HepG2 (cell line): ENCODE results near the gene ZFAND3. TPM values are rescaled to one million over a fixed set of nuclear protein-coding genes. Genes with fewer than 3 reads are reported as not detected.

ENCODE experiments used
- ATAC-seq: fragments of 200-7000 bp; cut with Tn5 transposase; 3 replicates; pipeline ENCODE4 v1.9.1; 2020; ENCODE audit warnings: mild to moderate bottlenecking, moderate library complexity
- BruUV-seq: library from RNA; stranded (reverse); fragments of 400-500 nt; replicated peaks from 2 replicates; lab custom pipeline; 2021; lab: Mats Ljungman, UMichigan
- CTCF ChIA-PET: fragments of 300-600 bp; formaldehyde crosslinking; extraction: SDS; loops from one replicate; lab custom pipeline; 2021; ENCODE audit warnings: low total read pairs, inconsistent platforms, low intra/inter-chr PET ratio; lab: Yijun Ruan, JAX
- POLR2A ChIA-PET: fragments of 350-600 bp; sonication (Branson Sonifier 250); formaldehyde crosslinking; loops from one replicate; lab custom pipeline; 2020; ENCODE audit warnings: antibody characterized with exemption, inconsistent platforms; lab: Yijun Ruan, JAX
- DNase-seq: peaks from one replicate; pipeline ENCODE4 v3.0.0-alpha.2; 2015; ENCODE audit warnings: low spot score
- FAIRE-seq: peaks from 3 replicates; lab custom pipeline; 2011; peaks lifted over from hg19 to GRCh38; lab: Jason Lieb, UNC
- H2AFZ ChIP-seq: one replicate; pipeline ENCODE4 v1.6.1; 2011; ENCODE audit warnings: low read length, inconsistent platforms
- H3K27ac ChIP-seq: fragments of 300-600 bp; 3 replicates; pipeline ENCODE4 v1.8.0; 2011; ENCODE audit warnings: mixed run types, mild to moderate bottlenecking, mixed read lengths, low read length, inconsistent platforms; ENCODE audit not compliant: insufficient read depth; ENCODE audit errors: extremely low read length
- H3K27me3 ChIP-seq, 2 experiments: fragments of 200-600 bp in 1 of 2; 2 replicates in 1 of 2; 3 replicates in 1 of 2; pipeline versions ENCODE4 v1.6.0 to v1.8.0; 2011; ENCODE audit warnings: low read length in 2 of 2, mild to moderate bottlenecking in 2 of 2, moderate library complexity in 2 of 2, inconsistent platforms in 1 of 2; ENCODE audit not compliant: insufficient read depth in 2 of 2, control insufficient read depth in 1 of 2
- H3K36me3 ChIP-seq, 2 experiments: fragments of 200-600 bp in 1 of 2; replicated peaks in 1 of 2; 2 replicates in 1 of 2; 3 replicates in 1 of 2; pipeline versions ENCODE4 v1.5.1 to v1.8.0; 2011; ENCODE audit warnings: low read length in 2 of 2, inconsistent platforms in 1 of 2; ENCODE audit not compliant: insufficient read depth in 2 of 2, control insufficient read depth in 1 of 2
- H3K4me1 ChIP-seq: 2 replicates; pipeline ENCODE4 v1.5.1; 2012; ENCODE audit warnings: low read length, inconsistent platforms; ENCODE audit not compliant: insufficient read depth
- H3K4me2 ChIP-seq: 2 replicates; pipeline ENCODE4 v1.6.0; 2011; ENCODE audit warnings: low read depth, low read length, inconsistent platforms
- H3K4me3 ChIP-seq, 3 experiments: fragments of 200-600 bp in 1 of 3; sonication (generic), shearing (Covaris generic) in 1 of 3; replicated peaks in 1 of 3; 2 replicates each; pipeline ENCODE4 v1.5.1; 2011 to 2016; ENCODE audit warnings: low read length in 3 of 3, inconsistent platforms in 2 of 3, low read depth in 2 of 3, mild to moderate bottlenecking in 2 of 3, control low read depth in 1 of 3, mixed read lengths in 1 of 3; ENCODE audit not compliant: insufficient read depth in 1 of 3
- H3K79me2 ChIP-seq: one replicate; pipeline ENCODE4 v1.6.1; 2011; ENCODE audit warnings: low read length, inconsistent platforms; ENCODE audit not compliant: insufficient read depth
- H3K9ac ChIP-seq: 2 replicates; pipeline ENCODE4 v1.6.0; 2011; ENCODE audit warnings: mild to moderate bottlenecking, low read depth, low read length, inconsistent platforms; ENCODE audit not compliant: insufficient read depth
- H3K9me3 ChIP-seq: 2 replicates; pipeline ENCODE4 v1.5.1; 2012; ENCODE audit warnings: mild to moderate bottlenecking, low read length
- H4K20me1 ChIP-seq: 2 replicates; pipeline ENCODE4 v1.6.0; 2011; ENCODE audit warnings: inconsistent platforms, mild to moderate bottlenecking, low read length, moderate library complexity; ENCODE audit not compliant: insufficient read depth
- FOSL1 ChIP-seq: sonication (generic); formaldehyde crosslinking; IDR thresholded peaks from 2 replicates; pipeline ENCODE4 v1.9.0; 2021; ENCODE audit warnings: missing genetic modification reagents, borderline replicate concordance
- GLMP ChIP-seq: sonication (generic); formaldehyde crosslinking; IDR thresholded peaks from 2 replicates; pipeline ENCODE4 v1.9.0; 2021; ENCODE audit warnings: missing genetic modification reagents, mild to moderate bottlenecking, borderline replicate concordance
- RAD51 ChIP-seq: fragments of 450-650 bp; IDR thresholded peaks from 2 replicates; pipeline ENCODE4 v1.6.1; 2016; ENCODE audit warnings: borderline replicate concordance
- ZNF639 ChIP-seq: conservative IDR thresholded peaks from 2 replicates; pipeline ENCODE4 v1.6.1; 2018; ENCODE audit warnings: missing genetic modification reagents
- WGBS: methylation state at CpG from one replicate; pipeline ENCODE4 v1.1.6; 2017; ENCODE audit warnings: low lambda C conversion rate; 5-methylcytosine and 5-hydroxymethylcytosine counted together
- in situ Hi-C: cut with HindIII; loops from 2 replicates; pipeline ENCODE4 v1.10.0; 2017; ENCODE audit warnings: low pct_unique_long_range_greater_than_20kb; ENCODE audit not compliant: extremely low pct_ligation_motif_present
- intact Hi-C: fragments of 100-400 bp; cut with micrococcal nuclease; formaldehyde crosslinking; loops from one replicate; pipeline ENCODE4 v1.10.0; 2022; ENCODE audit not compliant: unreplicated experiment
- polyA plus RNA-seq, 8 experiments: library from polyadenylated mRNA; depleted of rRNA in 3 of 8; stranded (reverse) in 7 of 8; unstranded in 1 of 8; fragments of >200 nt; fragmentation: Illumina TruSeq in 4 of 8; extraction: Trizol in 4 of 8; gene quantifications; 2 replicates each; pipeline versions ENCODE4 v1.2.1 to v1.2.3, GENCODE V29; 2011 to 2016; ENCODE audit warnings: low read depth in 4 of 8, missing spikeins in 1 of 8, mixed read lengths in 1 of 8; ENCODE audit not compliant: insufficient read depth in 1 of 8
- total RNA-seq, 5 experiments: library from RNA; depleted of rRNA; stranded (reverse); fragments of >200 nt; fragmentation: Illumina TruSeq; extraction: Trizol; gene quantifications; 2 replicates each; pipeline ENCODE4 v1.2.3, GENCODE V29; 2016; ENCODE audit warnings: low read depth in 1 of 5

ZFAND3 gene
- total and polyA plus RNA-seq, 2 of the 13 experiments (the other 11 are each of a cell fraction or from before 2014, with no cell fraction given) = 16.4 to 17.1 TPM

- CTCF ChIA-PET = no interaction called here
These were observed 361.1 kb downstream of the ZFAND3 start for GRCh38 chr6:38180586-38180985.

More at GRCh38 chr6:38180586-38180985, 361.1 kb downstream of the ZFAND3 start:
- no peaks in the 10 kb centered on the region for H3K79me2 ChIP-seq
- in situ Hi-C loops = no loop called here
- BruUV-seq = no TSS peak
- H3K27me3 ChIP-seq = no peaks in the 10 kb centered on the region
- ATAC-seq (no peak), DNase-seq (no peak), FAIRE-seq (no peak)
- 77% methylated on average over 12 of the region's 12 CpGs for WGBS
- no peaks in the 10 kb centered on the region for H3K9me3 ChIP-seq
- H3K4me1 ChIP-seq = peaks cover 26% of the 10 kb centered on the region
- H2AFZ ChIP-seq = no peak overlapping the region
- no peak for TF ChIP-seq RAD51
- no peak for TF ChIP-seq FOSL1 (CRISPR knock-in tag)
- TF ChIP-seq ZNF639 (CRISPR knock-in tag) = no peak
- no peak for TF ChIP-seq GLMP (CRISPR knock-in tag)
- no peaks in the 10 kb centered on the region for H4K20me1 ChIP-seq
- no peak overlapping the region for H3K9ac ChIP-seq
- H3K36me3 ChIP-seq = no peaks in the 10 kb centered on the region
- H3K4me2 ChIP-seq = no peak overlapping the region
- no peak overlapping the region for H3K4me3 ChIP-seq
- POLR2A ChIA-PET = no interaction called here
- no peak overlapping the region for H3K27ac ChIP-seq
- intact Hi-C loops = no loop called here
